C4-2B (cell line): ENCODE results near the gene DLX2.

Experiments
- ZFX ChIP-seq: fragments of 450-650 bp; IDR thresholded peaks from 2 replicates; pipeline ENCODE4 v1.6.1; 2017
- TF ChIP-seq, protein P1 (sequence below): fragments of 450-650 bp; conservative IDR thresholded peaks from 2 replicates; pipeline ENCODE4 v1.5.1; 2017; ENCODE audit warnings: mild to moderate bottlenecking

DNA sequence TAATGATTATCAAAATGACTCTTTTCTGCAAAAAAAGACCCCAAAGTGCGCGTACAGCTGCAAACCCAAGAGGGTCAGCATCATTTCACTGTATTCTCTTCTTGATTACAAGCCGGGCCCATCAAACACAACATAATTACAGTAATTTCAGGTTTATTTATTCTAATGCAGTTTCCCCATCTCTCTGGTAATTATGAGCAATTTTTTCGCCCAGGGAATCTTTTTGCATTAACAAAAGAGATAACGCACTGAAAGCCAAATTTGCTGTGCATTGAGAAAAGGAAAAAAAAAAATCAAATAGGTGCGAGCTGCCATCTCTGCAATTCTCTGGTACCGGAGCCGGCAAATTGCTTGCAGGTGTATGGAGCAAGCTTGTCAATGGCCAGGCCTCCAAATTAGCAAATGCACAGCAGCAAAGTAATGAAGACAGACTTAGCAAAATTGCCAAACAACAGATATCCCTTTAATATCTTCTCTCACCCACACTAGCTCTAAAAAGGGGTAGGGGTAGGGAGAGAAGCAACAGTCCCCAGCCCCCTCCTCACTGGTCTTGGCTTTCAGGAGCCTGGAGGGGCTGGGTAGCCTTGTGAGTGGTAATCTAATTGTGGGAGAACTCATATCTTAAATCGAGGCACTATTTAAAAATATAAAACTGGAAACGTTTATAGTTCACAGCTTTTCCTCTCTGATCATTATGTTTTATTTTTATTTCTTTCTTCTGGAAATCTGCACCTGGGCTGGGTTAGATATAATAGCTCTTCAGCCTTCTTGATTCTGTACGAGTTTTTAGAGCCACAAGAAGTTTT is 10.7 kb downstream of the DLX2 start:
- TF ChIP-seq, protein P1, sequence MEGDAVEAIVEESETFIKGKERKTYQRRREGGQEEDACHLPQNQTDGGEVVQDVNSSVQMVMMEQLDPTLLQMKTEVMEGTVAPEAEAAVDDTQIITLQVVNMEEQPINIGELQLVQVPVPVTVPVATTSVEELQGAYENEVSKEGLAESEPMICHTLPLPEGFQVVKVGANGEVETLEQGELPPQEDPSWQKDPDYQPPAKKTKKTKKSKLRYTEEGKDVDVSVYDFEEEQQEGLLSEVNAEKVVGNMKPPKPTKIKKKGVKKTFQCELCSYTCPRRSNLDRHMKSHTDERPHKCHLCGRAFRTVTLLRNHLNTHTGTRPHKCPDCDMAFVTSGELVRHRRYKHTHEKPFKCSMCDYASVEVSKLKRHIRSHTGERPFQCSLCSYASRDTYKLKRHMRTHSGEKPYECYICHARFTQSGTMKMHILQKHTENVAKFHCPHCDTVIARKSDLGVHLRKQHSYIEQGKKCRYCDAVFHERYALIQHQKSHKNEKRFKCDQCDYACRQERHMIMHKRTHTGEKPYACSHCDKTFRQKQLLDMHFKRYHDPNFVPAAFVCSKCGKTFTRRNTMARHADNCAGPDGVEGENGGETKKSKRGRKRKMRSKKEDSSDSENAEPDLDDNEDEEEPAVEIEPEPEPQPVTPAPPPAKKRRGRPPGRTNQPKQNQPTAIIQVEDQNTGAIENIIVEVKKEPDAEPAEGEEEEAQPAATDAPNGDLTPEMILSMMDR = no peak
- TF ChIP-seq ZFX = no peak
